Muscle layer of duodenum (tissue), 2 donors: ENCODE measurements around the gene AUH.

Experiments
- H3K27ac ChIP-seq: one replicate; pipeline ENCODE4 v1.7.0; 2013; ENCODE audit warnings: mild to moderate bottlenecking, low read length
- H3K27me3 ChIP-seq: one replicate; pipeline ENCODE4 v1.7.0; 2013; ENCODE audit warnings: low read depth, mild to moderate bottlenecking, control low read depth, low read length
- H3K36me3 ChIP-seq, 2 donors: one replicate each; pipeline ENCODE4 v1.7.0; 2013; ENCODE audit warnings: low read length in 2 of 2, control low read depth in 1 of 2, mild to moderate bottlenecking in 1 of 2; ENCODE audit not compliant: insufficient read depth in 2 of 2, control insufficient read depth in 1 of 2
- H3K4me1 ChIP-seq, 2 donors: one replicate each; pipeline ENCODE4 v1.7.0; 2013; ENCODE audit warnings: low read length in 2 of 2, mild to moderate bottlenecking in 2 of 2, control low read depth in 1 of 2, moderate library complexity in 1 of 2; ENCODE audit not compliant: insufficient read depth in 2 of 2, control insufficient read depth in 1 of 2
- H3K4me3 ChIP-seq, 2 donors: one replicate each; pipeline ENCODE4 v1.7.0; 2013; ENCODE audit warnings: low read length in 2 of 2, low read depth in 1 of 2, mild to moderate bottlenecking in 1 of 2
- H3K9me3 ChIP-seq, 2 donors: one replicate each; pipeline ENCODE4 v1.7.0; 2013; ENCODE audit warnings: low read length in 2 of 2, control low read depth in 1 of 2, mild to moderate bottlenecking in 1 of 2; ENCODE audit not compliant: control insufficient read depth in 1 of 2
- donor health status: healthy.

The AUH gene

GRCh38 chr9:91219557-91219956 is 142.2 kb downstream of the AUH start:
- H3K27ac ChIP-seq: no peak overlapping the region
- no peaks in the 10 kb centered on the region for H3K4me1 ChIP-seq
- H3K36me3 ChIP-seq: peaks cover 6 to 9% of the 10 kb centered on the region in 2 donors
- no peaks in the 10 kb centered on the region for H3K9me3 ChIP-seq
- H3K4me3 ChIP-seq: no peak overlapping the region
- H3K27me3 ChIP-seq: no peaks in the 10 kb centered on the region

- H3K9me3 ChIP-seq: no peaks in the 10 kb centered on the region
- no peak overlapping the region for H3K27ac ChIP-seq
- H3K27me3 ChIP-seq: no peaks in the 10 kb centered on the region
- H3K36me3 ChIP-seq: peaks cover 6 to 9% of the 10 kb centered on the region in 2 donors
- H3K4me3 ChIP-seq: no peak overlapping the region
- no peaks in the 10 kb centered on the region for H3K4me1 ChIP-seq
Measured at GRCh38 chr9:91217388-91217787, 144.3 kb downstream of the AUH start.

GRCh38 chr9:91214867-91215266 is 146.9 kb downstream of the AUH start:
- Histone ChIP-seq H3K36me3 (peaks cover under 1 to 3% of the 10 kb centered on the region in 2 donors), H3K4me3 (no peak overlapping the region), H3K27ac (no peak overlapping the region), H3K4me1 (no peaks in the 10 kb centered on the region), H3K9me3 (no peaks in the 10 kb centered on the region), H3K27me3 (no peaks in the 10 kb centered on the region)

- H3K36me3 ChIP-seq: no peaks in the 10 kb centered on the region
- H3K27ac ChIP-seq: no peak overlapping the region
- H3K4me1 ChIP-seq: no peaks in the 10 kb centered on the region
- no peaks in the 10 kb centered on the region for H3K27me3 ChIP-seq
- H3K9me3 ChIP-seq: no peaks in the 10 kb centered on the region
- H3K4me3 ChIP-seq: no peak overlapping the region
Measured at GRCh38 chr9:91214086-91214485, 147.6 kb downstream of the AUH start.

- Histone ChIP-seq H3K36me3 (no peaks in the 10 kb centered on the region), H3K4me1 (peaks cover under 1 to 9% of the 10 kb centered on the region in 2 donors), H3K27ac (peak overlapping the region; percentile 56), H3K4me3 (peak overlapping the region in 1 of 2 donors; percentile 18), H3K27me3 (no peaks in the 10 kb centered on the region), H3K9me3 (no peaks in the 10 kb centered on the region)
Measured at GRCh38 chr9:91212596-91213243, 149.0 kb downstream of the AUH start.

- Histone ChIP-seq H3K4me1 (peaks cover 4 to 16% of the 10 kb centered on the region in 2 donors), H3K27ac (peak overlapping the region; percentile 56), H3K9me3 (no peaks in the 10 kb centered on the region), H3K4me3 (peak overlapping the region in 1 of 2 donors; percentile 18), H3K27me3 (no peaks in the 10 kb centered on the region), H3K36me3 (no peaks in the 10 kb centered on the region)
Measured at GRCh38 chr9:91211919-91212318, 149.8 kb downstream of the AUH start.

GRCh38 chr9:91211414-91211813 is 150.3 kb downstream of the AUH start:
- no peaks in the 10 kb centered on the region for H3K36me3 ChIP-seq
- H3K9me3 ChIP-seq: no peaks in the 10 kb centered on the region
- H3K27ac ChIP-seq: peak overlapping the region; percentile 56
- peak overlapping the region in 1 of 2 donors; percentile 18 for H3K4me3 ChIP-seq
- H3K27me3 ChIP-seq: no peaks in the 10 kb centered on the region
- H3K4me1 ChIP-seq: peaks cover 4 to 16% of the 10 kb centered on the region in 2 donors

- H3K4me1 ChIP-seq: peaks cover 4 to 16% of the 10 kb centered on the region in 2 donors
- no peaks in the 10 kb centered on the region for H3K9me3 ChIP-seq
- H3K4me3 ChIP-seq: no peak overlapping the region
- H3K36me3 ChIP-seq: no peaks in the 10 kb centered on the region
- no peaks in the 10 kb centered on the region for H3K27me3 ChIP-seq
- no peak overlapping the region for H3K27ac ChIP-seq
Measured at GRCh38 chr9:91210318-91210717, 151.4 kb downstream of the AUH start.

- peak overlapping the region; percentile 58 for H3K27ac ChIP-seq
- H3K4me1 ChIP-seq: peaks cover 4 to 16% of the 10 kb centered on the region in 2 donors
- H3K4me3 ChIP-seq: no peak overlapping the region
- no peaks in the 10 kb centered on the region for H3K27me3 ChIP-seq
- H3K36me3 ChIP-seq: no peaks in the 10 kb centered on the region
- H3K9me3 ChIP-seq: no peaks in the 10 kb centered on the region
Measured at GRCh38 chr9:91208837-91209236, 152.9 kb downstream of the AUH start.

GRCh38 chr9:91208419-91208745 is 153.3 kb downstream of the AUH start:
- Histone ChIP-seq H3K4me3 (peak overlapping the region in 1 of 2 donors; percentile 2), H3K36me3 (no peaks in the 10 kb centered on the region), H3K9me3 (no peaks in the 10 kb centered on the region), H3K27me3 (no peaks in the 10 kb centered on the region), H3K4me1 (peaks cover 4 to 16% of the 10 kb centered on the region in 2 donors), H3K27ac (peak overlapping the region; percentile 58)

GRCh38 chr9:91207729-91208418 is 153.8 kb downstream of the AUH start:
- H3K27me3 ChIP-seq: no peaks in the 10 kb centered on the region
- H3K4me3 ChIP-seq: peak overlapping the region; percentile 2 to 22
- H3K27ac ChIP-seq: peak overlapping the region; percentile 58
- no peaks in the 10 kb centered on the region for H3K9me3 ChIP-seq
- H3K36me3 ChIP-seq: no peaks in the 10 kb centered on the region
- peaks cover 4 to 16% of the 10 kb centered on the region in 2 donors for H3K4me1 ChIP-seq

- no peaks in the 10 kb centered on the region for H3K9me3 ChIP-seq
- peak overlapping the region; percentile 2 to 22 for H3K4me3 ChIP-seq
- H3K4me1 ChIP-seq: peaks cover 4 to 16% of the 10 kb centered on the region in 2 donors
- H3K27ac ChIP-seq: peak overlapping the region; percentile 58
- H3K27me3 ChIP-seq: no peaks in the 10 kb centered on the region
- H3K36me3 ChIP-seq: no peaks in the 10 kb centered on the region
Measured at GRCh38 chr9:91207397-91207728, 154.4 kb downstream of the AUH start.
